HG02973 (cell line): ENCODE results near the gene HNRNPU.

Source experiments
- ATAC-seq: cut with Tn5 transposase; IDR thresholded peaks from one replicate; pipeline ENCODE4 v1.9.1; 2021; ENCODE audit warnings: moderate library complexity; ENCODE audit not compliant: unreplicated experiment

Gene HNRNPU

GRCh38 chr1:244864253-244865027 is at the start of gene HNRNPU:
Gene HNRNPU (minus strand): TSS chr1:244864543. CDS start chr1:244864307, 236 bp downstream.
- ATAC-seq, result peak; percentile 60

GRCh38 chr1:244913806-244914205 is 49.5 kb upstream of the HNRNPU start:
- no peak for ATAC-seq

GRCh38 chr1:244904119-244904518 is 39.8 kb upstream of the HNRNPU start:
- no peak for ATAC-seq

GRCh38 chr1:244901400-244902015 is 37.2 kb upstream of the HNRNPU start:
- ATAC-seq, result no peak

GRCh38 chr1:244897476-244898254 is 33.3 kb upstream of the HNRNPU start:
- ATAC-seq, result no peak

GRCh38 chr1:244896550-244896949 is 32.2 kb upstream of the HNRNPU start:
- ATAC-seq, result no peak

- ATAC-seq, result no peak
Observed at GRCh38 chr1:244893836-244894235, 29.5 kb upstream of the HNRNPU start.

GRCh38 chr1:244887281-244887680 is 22.9 kb upstream of the HNRNPU start:
- ATAC-seq, result no peak

GRCh38 chr1:244881552-244882280 is 17.4 kb upstream of the HNRNPU start:
- ATAC-seq, result no peak

- ATAC-seq, result no peak
Observed at GRCh38 chr1:244878681-244879080, 14.3 kb upstream of the HNRNPU start.

- no peak for ATAC-seq
Observed at GRCh38 chr1:244876228-244876910, 12.0 kb upstream of the HNRNPU start.

GRCh38 chr1:244874974-244875579 is 10.7 kb upstream of the HNRNPU start:
- no peak for ATAC-seq

- no peak for ATAC-seq
Observed at GRCh38 chr1:244869950-244870349, 5.6 kb upstream of the HNRNPU start.

- ATAC-seq, result no peak
Observed at GRCh38 chr1:244869364-244869827, 5.1 kb upstream of the HNRNPU start.

- ATAC-seq, result no peak
Observed at GRCh38 chr1:244868484-244869363, 4.4 kb upstream of the HNRNPU start.

GRCh38 chr1:244866355-244866754 is 2.0 kb upstream of the HNRNPU start:
- ATAC-seq, result no peak

GRCh38 chr1:244865820-244866219 is 1.5 kb upstream of the HNRNPU start:
- ATAC-seq, result no peak

- no peak for ATAC-seq
Observed at GRCh38 chr1:244865028-244865371, 657 bp upstream of the HNRNPU start.
